Peyer's patch (tissue), 4 donors: ENCODE measurements around the gene AP1B1. TPM values are rescaled to one million over a fixed set of nuclear protein-coding genes. Genes with fewer than 3 reads are reported as not detected.
"Not testable (repeated sequence)": the region's sequence is repeated elsewhere in the genome, so short reads cannot be mapped to it uniquely, and the experiment has no call there.

ENCODE experiments used
- DNase-seq, 3 donors: peaks; one replicate each; pipeline ENCODE4 v3.0.0-alpha.2; 2017 to 2019
- H3K27ac ChIP-seq, 4 donors: fragments of 200-600 bp; sonication (generic); one replicate each; pipeline ENCODE4 v1.5.1; 2016 to 2019
- H3K27me3 ChIP-seq, 2 donors: fragments of 200-600 bp; sonication (generic); one replicate each; pipeline ENCODE4 v1.5.1; 2019
- H3K36me3 ChIP-seq, 3 donors: fragments of 200-600 bp; sonication (generic); one replicate each; pipeline ENCODE4 v1.5.1; 2016 to 2019
- H3K4me1 ChIP-seq, 4 donors: fragments of 200-600 bp; sonication (generic); one replicate each; pipeline ENCODE4 v1.5.1; 2016 to 2019
- H3K4me3 ChIP-seq, 4 donors: fragments of 200-600 bp; sonication (generic); 1 replicate in 3 of 4; 2 replicates in 1 of 4; pipeline ENCODE4 v1.5.1; 2016 to 2019; ENCODE audit warnings: mild to moderate bottlenecking in 1 of 4
- H3K9me3 ChIP-seq, 4 donors: fragments of 200-600 bp; sonication (generic); one replicate each; pipeline ENCODE4 v1.5.1; 2016 to 2019; ENCODE audit warnings: mild to moderate bottlenecking in 1 of 4
- CTCF ChIP-seq, 6 experiments: fragments of 450-650 bp in 4 of 6; fragments of 200-600 bp in 2 of 6; sonication (generic) in 1 of 6; IDR thresholded peaks; one replicate each; pipeline ENCODE4 v1.5.1; 2017 to 2019; ENCODE audit warnings: antibody characterized with exemption in 6 of 6, mild to moderate bottlenecking in 3 of 6, moderate library complexity in 1 of 6
- POLR2A ChIP-seq, 2 donors: fragments of 450-650 bp; IDR thresholded peaks; one replicate each; pipeline ENCODE4 v1.5.1; 2017; ENCODE audit warnings: antibody characterized with exemption in 2 of 2, mild to moderate bottlenecking in 2 of 2, moderate library complexity in 2 of 2
- total RNA-seq, 4 donors: library from RNA; depleted of rRNA; stranded (reverse); fragments of >200 nt; gene quantifications; one replicate each; pipeline ENCODE4 v1.1.0, GENCODE V29; 2016

AP1B1 gene
- total RNA-seq, 4 donors from 2014 or later: 109 to 135 (median 124) TPM

- no peak for DNase-seq
- H3K4me3 ChIP-seq: no peak overlapping the region
- no peaks in the 10 kb centered on the region for H3K27me3 ChIP-seq
- no peak overlapping the region for H3K27ac ChIP-seq
- H3K4me1 ChIP-seq: no peaks in the 10 kb centered on the region
- no peak for TF ChIP-seq POLR2A (IDR thresholded peaks at IDR 0.05)
- no peak for TF ChIP-seq CTCF (IDR thresholded peaks at IDR 0.05)
- no peaks in the 10 kb centered on the region for H3K36me3 ChIP-seq
- no peaks in the 10 kb centered on the region for H3K9me3 ChIP-seq
Measured at GRCh38 chr22:29427176-29427760, 38.9 kb upstream of the AP1B1 start.

GRCh38 chr22:29426476-29426875 is 38.1 kb upstream of the AP1B1 start:
- H3K27ac ChIP-seq: no peak overlapping the region
- no peaks in the 10 kb centered on the region for H3K9me3 ChIP-seq
- no peak overlapping the region for H3K4me3 ChIP-seq
- H3K36me3 ChIP-seq: no peaks in the 10 kb centered on the region
- H3K27me3 ChIP-seq: no peaks in the 10 kb centered on the region
- TF ChIP-seq POLR2A (IDR thresholded peaks at IDR 0.05) (no peak), CTCF (IDR thresholded peaks at IDR 0.05) (no peak)
- H3K4me1 ChIP-seq: no peaks in the 10 kb centered on the region
- DNase-seq: no peak

GRCh38 chr22:29418704-29419103 is 30.3 kb upstream of the AP1B1 start:
- not testable (repeated sequence) for H3K27ac ChIP-seq, DNase-seq

DNA sequence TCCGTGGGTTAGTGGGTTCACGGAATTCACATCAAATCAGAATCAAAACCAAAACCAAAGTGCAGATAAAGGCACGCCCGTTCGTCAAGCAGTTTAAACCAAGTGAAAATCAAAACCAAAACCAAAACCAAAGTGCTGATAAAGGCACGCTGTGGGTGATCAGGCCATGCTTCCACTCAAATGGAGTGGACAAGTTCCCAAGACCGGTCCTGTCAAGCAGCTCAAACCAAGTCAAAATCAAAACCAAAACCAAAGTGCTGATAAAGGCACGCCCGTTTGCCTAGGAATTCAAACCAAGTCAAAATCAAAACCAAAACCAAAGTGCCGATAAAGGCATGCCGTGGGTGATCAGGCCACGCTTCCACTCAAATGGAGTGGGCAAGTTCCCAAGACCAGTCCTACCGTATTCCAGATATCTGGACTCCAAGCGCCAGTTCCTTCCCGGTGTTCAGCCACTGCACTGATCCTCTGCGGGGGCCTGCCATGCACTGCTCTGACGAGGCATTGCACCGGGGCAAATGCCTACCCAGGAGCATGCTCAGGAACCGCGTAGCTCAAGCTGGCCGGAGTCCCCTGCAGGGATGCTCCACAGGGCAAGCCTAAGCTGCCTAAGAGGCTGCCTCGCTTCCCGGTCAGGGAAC is 26.7 kb upstream of the AP1B1 start:
- H3K9me3 ChIP-seq, H3K27me3 ChIP-seq, H3K36me3 ChIP-seq, H3K4me1 ChIP-seq: not testable (repeated sequence)
- Histone ChIP-seq H3K4me3 (peak overlapping the region; percentile 29 to 54 (median 46)), H3K27ac (peak overlapping the region; percentile 32 to 74 (median 73))
- DNase-seq: peak; percentile 51 to 73 (median 56)

More at GRCh38 chr22:29418704-29419103, 30.3 kb upstream of the AP1B1 start:
- not testable (repeated sequence) for H3K27me3 ChIP-seq, H3K4me1 ChIP-seq, H3K9me3 ChIP-seq, H3K36me3 ChIP-seq, H3K4me3 ChIP-seq

DNA sequence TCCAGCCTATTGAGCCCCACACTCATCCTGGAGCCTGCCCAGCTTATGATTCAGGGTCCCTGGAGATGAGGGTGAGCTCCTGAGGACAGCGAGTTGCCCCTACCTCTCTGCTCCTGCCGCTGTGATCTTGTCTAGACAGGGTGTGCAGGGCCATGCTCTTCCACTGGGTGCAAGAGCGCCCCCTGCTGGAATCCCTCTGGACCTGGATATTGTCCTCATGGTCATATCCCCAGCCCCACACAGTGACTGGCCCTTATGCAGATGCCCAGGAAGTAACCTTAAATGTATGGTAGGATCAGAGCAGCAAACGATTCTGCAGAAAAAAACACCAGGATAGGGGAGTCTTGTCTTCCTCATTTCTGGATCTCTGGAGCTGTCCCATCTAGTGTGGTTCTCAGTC is 24.4 kb upstream of the AP1B1 start:
- H3K36me3 ChIP-seq, H3K27me3 ChIP-seq, H3K27ac ChIP-seq, H3K4me1 ChIP-seq, DNase-seq, H3K4me3 ChIP-seq, H3K9me3 ChIP-seq: not testable (repeated sequence)
- TF ChIP-seq CTCF (IDR thresholded peaks at IDR 0.05): peak in 4 of 6 experiments; percentile 31 to 42 (median 35)

- H3K9me3 ChIP-seq, H3K27me3 ChIP-seq, H3K36me3 ChIP-seq, H3K4me1 ChIP-seq, H3K4me3 ChIP-seq: not testable (repeated sequence)
- DNase-seq: peak in 1 of 3 donors; percentile 46
- peak overlapping the region in 1 of 4 donors; percentile 68 for H3K27ac ChIP-seq
Measured at GRCh38 chr22:29411569-29412211, 23.3 kb upstream of the AP1B1 start.

DNA sequence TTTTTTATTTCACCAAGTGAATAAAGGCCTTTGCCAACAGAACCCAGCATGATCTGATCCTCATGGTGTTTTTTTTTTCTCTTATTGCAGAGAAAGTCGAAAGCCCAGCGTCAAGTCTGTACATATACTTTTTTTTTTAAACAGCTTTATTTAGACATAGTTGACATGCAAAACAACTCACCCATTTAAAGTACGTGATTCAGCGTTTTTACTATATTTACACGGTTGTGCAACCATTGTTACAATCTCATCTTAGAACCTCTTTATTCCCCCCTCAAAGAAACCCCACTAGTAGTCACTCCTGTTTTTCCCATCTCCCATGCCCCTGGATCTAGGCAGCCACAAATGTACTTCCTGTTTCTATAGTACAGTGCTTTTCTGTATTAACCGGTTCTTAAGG is 20.6 kb upstream of the AP1B1 start:
- H3K4me3 ChIP-seq: no peak overlapping the region

GRCh38 chr22:29401538-29401937 is 13.2 kb upstream of the AP1B1 start:
- H3K9me3 ChIP-seq, H3K4me3 ChIP-seq, H3K27me3 ChIP-seq, H3K27ac ChIP-seq, H3K36me3 ChIP-seq, H3K4me1 ChIP-seq, DNase-seq: not testable (repeated sequence)

More for the DNA sequence above, 20.6 kb upstream of the AP1B1 start:
- TF ChIP-seq CTCF (IDR thresholded peaks at IDR 0.05) (no peak), POLR2A (IDR thresholded peaks at IDR 0.05) (no peak)
- Histone ChIP-seq H3K27ac (no peak overlapping the region), H3K36me3 (no peaks in the 10 kb centered on the region), H3K27me3 (no peaks in the 10 kb centered on the region), H3K4me1 (peaks cover 0 to 3% (median 0%) of the 10 kb centered on the region in 4 donors), H3K9me3 (no peaks in the 10 kb centered on the region)
- no peak for DNase-seq
